NCI-H446 treated with DMSO at 0.1 percent for 48 hours (cell line): ENCODE results near the gene MYOZ1.
"Not testable (repeated sequence)": the region's sequence is repeated elsewhere in the genome, so short reads cannot be mapped to it uniquely, and the experiment has no call there.

Experiments used
- DNase-seq: peaks from one replicate; lab custom pipeline; 2025; lab: John Stamatoyannopoulos, UW

The MYOZ1 gene

DNA sequence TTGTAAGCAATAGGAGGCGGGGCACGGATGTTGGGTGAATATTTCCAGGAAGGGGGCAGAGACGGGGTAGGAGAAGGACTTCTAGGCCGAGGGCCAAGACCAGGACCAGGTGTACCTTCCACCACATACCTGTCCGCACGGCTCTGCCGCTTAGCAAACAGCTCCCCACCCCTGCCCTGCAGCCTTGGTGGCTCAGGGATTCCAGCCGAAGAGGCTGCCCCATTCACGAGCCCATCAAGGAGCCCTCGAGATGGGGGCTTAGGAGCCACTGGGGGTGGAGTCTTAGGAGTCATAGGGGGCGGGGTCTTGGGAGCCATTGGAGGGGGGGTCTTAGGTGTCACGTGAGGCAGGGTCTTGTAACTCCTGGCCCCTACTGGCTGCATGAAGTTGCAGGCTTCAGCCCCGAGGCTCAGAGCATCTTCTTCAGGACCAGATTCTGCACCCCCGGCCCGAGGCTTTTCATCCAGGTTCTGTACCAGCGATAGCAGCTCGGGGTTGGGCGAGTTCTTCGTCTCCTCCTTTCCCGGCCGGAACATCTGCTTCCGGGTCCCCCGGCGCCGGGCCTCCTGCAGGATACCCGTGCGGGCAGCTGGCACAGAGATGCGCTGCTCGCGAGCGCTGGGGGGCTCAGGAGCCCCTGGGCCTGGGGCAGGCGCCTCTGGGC is 6.1 kb upstream of the MYOZ1 start:
- no peak for DNase-seq

DNA sequence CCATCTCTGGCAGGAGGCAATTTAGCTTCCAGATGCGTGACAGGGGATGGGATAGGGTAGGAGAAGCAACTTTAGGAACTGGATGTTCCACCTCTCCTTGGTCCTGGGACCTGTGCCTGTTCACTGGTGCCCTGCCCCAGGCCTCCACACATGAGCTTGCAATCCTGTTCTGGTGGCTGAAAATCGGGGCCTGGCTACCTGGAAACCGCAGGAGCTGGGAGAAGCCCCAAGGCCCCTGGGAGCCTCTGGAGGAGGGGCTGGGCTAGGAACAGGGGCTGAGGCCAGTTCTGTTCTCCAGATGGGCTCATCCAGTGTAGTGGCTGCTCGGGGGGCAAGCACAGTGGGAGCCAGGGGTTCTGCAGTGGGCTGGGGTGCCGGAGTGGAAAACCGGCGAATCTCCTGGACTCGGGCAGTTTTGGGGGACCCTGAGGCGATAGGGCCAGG is 5.3 kb upstream of the MYOZ1 start:
- DNase-seq = no peak

DNA sequence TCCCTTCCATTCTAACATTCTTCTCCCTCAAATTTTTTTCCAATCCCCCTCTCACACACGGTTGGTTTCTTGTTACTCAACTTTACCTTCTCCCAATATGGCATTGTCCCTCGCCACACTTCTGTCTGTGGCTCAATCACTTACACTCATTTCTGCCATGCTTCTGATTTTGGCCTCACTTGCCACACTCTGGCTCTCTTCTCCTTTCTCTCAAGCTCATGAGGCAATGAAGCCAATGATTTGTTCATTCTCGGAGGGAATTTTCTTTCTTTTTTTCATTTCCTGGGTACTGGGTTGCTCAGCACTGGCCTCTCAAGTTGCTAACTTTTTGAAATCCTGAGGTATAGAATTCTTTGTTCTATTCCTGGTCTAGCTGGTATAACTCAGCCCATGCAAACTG is 4.0 kb upstream of the MYOZ1 start:
- no peak for DNase-seq

DNA sequence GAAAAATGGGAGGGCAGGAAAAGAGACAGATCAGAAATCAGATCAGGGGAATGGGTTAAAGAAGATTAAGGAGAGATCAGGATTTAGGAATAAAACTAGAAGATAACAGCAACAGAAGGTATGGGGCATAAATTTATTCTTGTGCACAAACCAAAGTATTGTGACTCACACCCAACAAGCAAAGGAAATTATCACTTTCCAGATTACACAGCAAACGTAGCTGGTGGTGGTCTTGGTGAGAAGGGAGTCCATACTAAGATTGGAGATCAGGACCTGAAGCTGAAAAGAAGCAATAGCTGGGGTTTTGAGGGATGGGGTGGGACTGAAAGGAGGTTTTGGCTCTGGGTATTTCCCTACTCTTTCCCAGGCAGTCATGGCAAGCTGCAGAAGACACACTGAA is 3.5 kb upstream of the MYOZ1 start:
- no peak for DNase-seq

DNA sequence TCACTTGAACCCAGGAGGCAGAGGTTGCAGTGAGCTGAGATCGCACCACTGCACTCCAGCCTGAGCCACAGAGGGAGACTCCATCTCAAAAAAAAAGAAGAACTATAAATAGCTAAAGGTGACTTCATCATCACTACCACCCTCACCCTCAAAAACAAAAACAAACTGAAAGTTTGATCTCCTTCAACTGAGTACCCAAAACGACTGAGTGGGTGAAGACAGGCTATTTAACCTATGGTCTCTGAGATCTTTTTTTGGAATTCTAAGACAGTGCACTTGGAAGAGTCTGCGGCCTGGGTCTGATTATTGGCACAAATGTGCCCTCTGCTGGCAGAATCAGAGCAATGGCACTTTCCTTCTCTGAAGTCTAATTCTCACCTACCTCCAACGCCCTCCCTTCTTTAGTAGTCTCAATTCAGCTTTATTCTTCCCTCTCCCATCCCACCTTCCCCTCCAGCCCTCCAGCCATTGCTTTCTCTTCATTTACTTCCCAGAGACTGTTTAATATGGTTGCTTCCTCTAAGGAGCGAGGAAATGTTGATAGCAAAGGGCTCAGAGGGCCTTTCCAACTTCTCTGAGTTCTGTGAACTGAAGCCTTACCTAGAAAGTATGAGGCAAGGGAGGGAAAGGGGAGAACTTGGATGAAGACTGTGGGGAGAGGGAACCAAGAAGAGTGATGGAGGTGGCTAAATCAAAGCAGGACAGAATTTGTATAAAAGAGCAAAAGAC is 2.9 kb upstream of the MYOZ1 start:
- DNase-seq = peak; percentile 6

DNA sequence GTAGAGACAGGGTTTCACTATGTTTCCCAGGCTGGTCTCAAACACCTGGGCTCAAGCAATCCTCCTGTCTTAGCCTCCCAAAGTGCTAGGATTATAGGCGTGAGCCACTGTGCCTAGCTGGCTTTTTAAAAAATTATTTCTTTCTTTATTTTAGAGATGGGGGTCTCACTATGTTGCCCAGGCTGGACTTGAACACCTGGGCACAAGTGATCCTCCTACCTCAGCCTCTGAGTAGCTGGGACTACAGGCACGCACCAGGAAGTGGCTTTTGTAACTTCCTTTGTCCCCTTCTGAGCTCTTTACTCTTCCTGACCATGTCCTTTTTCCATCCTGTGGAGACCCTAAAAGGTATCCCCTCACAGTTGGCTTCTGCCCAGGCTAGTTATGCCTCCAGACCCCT is 2.1 kb upstream of the MYOZ1 start:
- no peak for DNase-seq

DNA sequence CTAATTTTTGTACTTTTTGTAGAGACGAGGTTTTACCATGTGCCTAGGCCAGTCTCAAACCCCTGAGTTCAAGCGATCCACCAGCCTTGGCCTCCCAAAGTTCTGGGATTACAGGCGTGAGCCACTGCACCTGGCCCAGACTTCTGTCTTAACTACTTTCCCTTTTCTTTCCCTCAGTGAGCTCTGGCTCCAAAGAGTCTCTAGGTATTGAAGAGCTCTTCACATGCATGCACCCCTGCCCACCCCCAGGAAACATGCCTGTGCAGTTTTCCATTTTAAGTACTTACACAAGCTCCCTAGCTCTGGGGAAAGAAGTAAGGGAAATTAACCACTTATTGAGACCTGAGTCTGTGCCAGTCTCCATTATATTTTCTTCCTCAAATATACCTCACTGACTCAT is 2.0 kb downstream of the MYOZ1 start:
- DNase-seq = no peak

DNA sequence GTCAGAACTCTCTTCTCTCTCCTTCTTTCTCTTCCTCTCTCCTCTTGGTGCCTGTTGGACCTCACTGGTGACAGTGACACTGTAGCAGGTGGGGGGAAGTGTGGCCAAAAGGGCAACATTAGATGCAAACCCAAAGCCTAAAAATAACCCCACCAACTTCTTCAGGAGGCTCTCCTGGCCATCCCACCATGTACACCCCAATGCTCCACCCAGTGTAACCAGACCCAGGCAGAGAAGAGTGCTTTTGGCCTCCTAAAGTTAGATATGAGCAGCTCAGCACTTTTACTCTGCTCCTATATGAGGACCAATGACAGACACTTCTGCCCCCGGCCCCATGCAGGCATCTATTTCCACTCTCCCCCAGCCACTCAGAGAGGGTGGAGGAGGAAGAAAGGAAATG is 5.5 kb downstream of the MYOZ1 start:
- no peak for DNase-seq

DNA sequence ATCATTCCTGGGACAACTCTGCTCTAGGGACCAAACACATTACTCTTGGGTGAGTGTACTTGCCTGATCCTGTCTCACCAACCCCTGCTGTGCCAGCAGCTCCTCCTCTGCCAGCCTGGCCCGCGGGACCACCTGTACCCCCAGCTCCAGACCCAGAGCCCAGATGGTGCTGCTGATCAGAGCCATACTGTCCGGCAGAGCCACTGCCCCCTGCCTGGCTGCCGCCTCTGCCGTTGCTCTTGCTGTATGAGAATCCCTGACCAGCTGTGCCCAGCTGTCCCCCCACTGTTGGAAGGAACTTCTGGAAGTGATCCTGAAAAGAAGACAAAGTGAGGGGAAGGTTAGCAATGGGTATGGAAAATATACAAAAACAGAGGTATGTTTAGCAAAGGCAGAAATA is 6.9 kb downstream of the MYOZ1 start:
- no peak for DNase-seq

DNA sequence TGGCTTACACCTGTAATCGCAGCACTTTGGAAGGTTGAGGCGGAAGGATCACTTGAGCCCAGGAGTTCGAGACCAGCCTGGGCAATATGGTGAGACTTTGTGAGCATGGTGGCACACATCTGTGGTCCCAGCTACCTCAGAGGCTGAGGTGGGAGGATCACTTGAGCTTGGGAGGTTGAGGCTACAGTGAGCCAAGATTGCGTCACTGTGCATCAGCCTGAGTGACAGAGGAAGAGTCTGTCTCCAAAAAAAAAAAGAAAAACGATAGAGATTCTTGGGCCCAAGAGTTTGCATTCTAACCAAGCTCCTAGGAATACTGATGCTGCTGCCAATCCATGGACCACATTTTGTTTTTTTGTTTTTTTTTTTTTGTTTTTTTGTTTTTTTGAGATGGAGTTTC is 12.1 kb downstream of the MYOZ1 start:
- DNase-seq = no peak

DNA sequence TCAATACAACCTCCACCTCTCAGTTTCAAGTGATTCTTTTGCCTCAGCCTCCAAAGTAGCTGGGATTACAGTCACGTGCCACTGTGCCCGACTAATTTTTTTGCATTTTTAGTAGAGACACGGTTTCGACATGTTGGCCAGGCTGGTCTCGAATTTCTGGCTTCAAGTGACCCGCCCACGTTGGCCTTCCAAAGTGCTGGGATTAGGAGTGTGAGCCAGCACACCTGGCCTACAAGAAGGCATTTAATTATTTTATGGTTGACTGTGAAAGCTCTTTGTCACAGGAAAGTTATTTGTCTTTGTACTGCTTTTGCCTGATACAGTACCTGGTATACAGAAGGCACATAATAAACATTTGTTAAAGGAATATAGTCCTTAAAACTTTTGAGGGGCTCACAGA is 12.9 kb downstream of the MYOZ1 start:
- no peak for DNase-seq

DNA sequence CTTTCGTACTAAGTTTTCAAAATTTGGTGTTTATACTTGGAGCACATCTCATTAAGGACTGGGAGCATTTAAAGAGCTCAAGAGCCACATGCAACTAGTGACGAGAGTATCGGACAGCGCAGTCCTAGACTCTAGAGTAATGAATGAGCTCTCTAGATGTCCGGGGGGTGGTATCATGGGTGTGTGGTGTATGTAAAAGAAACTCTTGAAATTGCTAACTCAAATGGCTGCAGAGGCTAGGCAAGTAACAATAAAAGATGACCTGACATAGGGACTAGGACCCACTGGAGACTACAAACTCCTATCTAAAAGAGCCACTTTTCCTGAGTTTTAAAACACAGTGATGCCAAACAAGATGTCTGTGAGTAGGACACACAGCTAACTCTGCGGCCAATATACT is 14.0 kb downstream of the MYOZ1 start:
- DNase-seq = no peak

DNA sequence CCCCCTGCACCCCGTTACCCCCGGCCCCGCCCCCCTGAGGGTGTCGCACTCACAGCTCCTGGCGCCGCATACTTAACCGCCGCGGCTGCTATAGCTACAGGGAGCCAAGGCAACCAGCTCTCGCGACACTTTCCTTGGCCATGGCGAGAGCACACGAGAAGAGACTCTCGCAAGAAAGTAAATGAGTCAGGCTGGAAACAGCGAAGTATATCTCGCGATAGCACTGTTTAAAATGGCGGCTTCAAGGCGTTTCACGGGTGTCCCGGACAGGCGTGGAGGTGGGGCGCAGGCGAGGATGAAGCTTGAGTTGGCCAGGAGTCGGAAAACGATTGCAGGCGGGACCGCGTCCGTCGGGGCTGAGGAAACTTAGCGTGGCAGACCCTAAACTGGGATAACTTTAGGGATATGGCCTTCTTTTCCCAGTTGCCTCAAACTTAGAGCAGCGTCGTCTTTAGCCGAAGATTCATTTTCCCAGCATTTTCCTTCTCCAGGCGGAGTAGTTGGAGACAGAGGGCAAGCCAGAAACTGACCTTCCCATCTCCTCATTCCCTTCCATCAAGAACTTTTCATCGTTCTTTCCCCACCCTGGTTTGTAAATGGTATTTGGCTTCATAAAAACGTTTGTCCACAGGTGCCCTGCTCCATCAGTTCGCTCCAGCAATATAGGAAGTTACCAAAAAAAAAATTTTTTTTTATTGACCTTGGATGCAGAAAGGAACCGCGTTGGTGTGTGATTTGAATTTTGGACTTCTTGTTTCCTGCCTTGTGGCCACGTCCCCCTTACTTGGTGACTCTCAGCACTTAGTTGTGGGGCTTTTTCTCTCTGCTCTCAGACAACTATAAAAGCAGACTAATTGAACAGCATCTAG is 15.2 kb downstream of the MYOZ1 start:
- DNase-seq = peak; percentile 89

DNA sequence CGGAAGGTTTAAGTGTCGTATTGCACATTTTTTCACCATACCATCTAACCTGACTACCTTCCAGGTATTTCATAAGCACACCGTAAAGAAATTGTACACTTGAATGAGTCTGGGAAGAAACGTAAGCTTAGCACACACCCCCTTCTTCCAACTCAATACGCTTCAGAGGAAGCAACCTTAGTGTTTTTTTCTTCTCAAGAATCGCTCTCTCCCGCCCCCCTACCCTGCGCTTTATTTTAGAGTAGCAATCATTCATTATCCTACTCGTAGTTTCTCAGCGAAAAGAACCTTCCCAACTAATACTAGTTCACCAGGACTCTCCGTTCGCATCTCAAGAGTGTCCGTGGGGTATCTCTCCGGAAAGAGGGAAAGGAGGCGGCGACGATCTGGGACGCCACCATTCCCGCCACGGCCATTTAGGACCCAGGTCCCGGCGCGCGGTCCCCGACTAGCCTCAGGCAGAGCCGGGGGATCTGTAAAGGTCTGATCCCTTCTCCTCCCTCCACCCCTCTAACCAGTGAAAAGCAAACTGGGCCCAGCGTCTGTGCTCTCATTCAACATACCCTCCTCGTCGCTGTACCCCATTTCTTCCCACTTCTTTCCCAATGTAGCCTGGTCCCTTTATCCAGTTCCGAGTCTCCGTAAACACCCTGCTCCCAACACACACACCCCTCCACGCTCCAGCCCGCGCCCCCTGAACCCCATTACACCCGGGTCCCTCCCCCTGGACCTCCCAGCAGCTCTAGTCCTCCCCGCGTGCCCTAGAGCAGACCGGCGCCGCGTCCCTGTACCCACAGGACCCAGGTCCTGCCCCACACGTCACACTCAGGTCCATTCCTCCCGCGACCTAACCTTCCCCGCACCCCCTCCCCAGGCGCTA is 16.0 kb downstream of the MYOZ1 start:
- DNase-seq = no peak

DNA sequence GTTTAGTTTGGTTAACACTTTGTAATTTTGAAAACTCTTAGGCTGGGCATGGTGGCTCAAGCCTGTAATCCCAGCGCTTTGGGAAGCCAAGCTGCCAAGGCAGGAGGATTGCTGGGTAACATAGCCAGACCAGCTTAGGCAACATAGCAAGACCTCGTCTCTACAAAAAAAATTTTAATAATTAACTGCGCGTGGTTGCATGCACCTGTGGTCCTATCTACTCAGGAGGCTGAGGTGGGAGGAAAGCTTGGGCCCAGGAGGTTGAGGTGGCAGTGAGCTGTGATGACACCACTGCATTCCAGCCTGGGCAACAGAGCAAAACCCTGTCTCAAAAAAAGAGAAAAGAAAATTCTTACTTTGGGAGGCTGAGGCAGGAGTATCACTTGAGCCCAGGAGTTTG is 18.2 kb downstream of the MYOZ1 start:
- DNase-seq = no peak

DNA sequence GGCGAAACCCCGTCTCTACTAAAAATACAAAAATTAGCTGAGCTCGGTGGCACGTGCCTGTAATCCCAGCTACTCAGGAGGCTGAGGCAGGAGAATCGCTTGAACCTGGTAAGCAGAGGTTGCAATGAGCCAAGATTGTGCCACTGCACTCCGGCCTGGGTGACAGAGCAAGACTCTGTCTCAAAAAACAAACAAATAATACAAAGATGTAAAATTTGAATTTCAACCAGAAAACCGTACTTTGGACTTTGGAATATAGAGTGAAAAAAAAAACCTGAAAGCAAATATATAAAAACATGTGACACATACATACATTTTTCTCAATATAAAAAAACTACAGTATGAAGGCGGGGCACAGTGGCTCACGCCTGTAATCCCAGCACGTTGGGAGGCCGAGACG is 20.3 kb downstream of the MYOZ1 start:
- DNase-seq = not testable (repeated sequence)

DNA sequence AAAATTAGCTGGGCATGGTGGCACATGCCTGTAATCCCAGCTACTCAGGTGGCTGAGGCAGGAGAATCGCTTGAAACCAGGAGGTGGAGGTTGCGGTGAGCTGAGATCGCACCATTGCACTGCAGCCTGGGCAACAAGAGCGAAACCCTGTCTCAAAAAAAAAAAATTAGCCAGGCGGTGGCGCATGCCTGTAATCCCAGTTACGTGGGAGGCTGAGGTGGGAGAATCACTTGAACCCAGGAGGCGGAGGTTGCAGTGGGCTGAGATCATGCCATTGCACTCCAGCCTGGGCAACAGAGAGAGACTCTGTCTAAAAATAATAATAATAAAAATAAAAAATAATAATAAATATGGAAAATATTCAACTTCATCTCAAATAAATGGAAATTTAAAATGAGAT is 24.1 kb downstream of the MYOZ1 start:
- DNase-seq = not testable (repeated sequence)

DNA sequence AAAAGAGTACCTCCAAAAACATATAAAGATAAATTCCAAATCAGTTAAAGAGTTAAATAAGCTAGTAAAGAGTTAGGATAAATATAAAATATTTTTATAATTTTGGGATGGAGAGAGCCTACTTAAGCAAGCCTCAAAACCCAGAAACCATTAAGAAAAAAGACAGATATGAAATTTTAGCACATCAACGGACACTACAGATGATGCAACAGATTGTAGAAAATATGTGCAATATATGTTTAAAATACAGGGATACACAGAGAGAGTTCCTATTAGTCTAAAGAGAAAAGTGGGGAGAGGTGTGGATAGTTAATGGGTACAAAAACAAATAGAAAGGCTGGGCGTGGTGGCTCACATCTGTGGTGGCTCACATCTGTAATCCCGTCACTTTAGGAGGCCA is 26.6 kb downstream of the MYOZ1 start:
- no peak for DNase-seq

DNA sequence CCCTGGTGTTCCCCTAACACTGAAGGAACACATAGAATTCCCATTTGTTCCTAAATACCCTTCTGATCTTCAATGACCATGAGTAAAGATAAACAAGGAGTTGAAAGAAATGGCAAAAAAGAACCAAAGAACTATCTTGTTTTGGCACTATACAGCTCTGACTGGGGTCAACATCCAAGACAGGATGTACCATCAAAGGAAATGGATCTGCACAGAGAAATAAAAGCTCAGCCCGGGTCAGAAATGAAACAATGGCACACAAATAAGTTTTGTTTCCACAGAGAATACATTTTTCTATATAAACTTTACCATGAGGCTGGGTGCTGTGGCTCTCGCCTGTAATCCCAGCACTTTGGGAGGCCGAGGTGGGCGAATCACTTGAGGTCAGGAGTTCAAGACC is 32.2 kb downstream of the MYOZ1 start:
- DNase-seq = no peak

DNA sequence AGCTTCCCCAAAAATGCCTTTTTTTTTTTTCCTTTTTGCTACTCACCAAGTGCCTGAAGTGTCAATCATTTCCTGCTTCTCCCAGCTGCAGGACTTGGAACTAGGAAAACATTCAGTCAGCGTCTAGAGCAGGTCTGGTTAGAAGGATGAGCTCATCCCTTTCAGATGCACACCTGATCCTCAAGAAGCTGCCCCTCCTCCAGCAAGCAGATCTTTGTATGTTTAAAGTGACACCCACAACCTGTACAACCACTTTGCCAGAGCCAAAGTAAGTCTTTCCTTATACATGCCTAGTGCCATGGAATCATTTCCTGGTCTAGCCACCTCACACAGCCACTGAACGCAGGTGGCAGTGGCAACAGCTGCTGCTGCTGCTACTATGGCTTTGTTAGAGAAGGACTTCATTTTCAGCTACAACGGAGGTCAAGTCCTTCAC is 39.8 kb downstream of the MYOZ1 start:
- DNase-seq = no peak

DNA sequence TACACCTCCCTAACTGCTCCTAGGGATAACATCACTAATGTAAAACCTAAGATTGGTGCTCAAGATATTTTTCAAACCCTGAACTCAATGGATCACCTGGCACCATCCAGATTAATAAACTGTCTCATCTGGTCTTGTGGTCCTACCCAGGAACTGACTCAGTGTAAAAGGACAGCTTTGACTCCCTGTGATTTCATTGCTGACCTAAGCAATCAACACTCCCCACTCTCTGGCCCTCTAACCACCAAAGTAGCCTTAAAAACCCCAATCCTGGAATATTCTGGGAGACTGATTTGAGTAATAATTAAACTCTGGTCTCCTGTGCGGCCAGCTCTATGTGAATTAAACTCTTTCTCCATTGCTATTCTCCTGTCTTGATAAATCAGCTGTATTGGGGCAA is 43.9 kb downstream of the MYOZ1 start:
- DNase-seq = no peak

DNA sequence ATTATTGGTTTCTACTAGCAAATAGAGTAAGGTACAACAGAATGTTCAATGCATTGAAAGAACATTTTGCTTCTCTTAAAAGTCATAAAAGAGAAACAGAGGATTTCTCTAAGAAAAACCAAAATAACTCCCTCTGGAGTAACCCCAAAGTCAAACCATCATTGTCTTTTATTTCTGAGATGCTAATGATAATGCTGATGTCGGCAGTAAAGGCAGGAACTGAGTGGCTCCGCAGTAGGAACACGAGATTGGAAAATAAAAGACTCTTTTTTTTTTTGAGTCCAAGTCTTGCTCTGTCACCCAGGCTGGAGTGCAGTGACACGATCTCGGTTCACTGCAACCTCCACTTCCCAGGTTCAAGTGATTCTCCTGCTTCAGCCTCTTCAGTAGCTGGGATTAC is 47.5 kb downstream of the MYOZ1 start:
- DNase-seq = no peak
